Sigmoid colon (tissue), 7 donors: ENCODE results near the gene DPH3. TPM values are rescaled to one million over a fixed set of nuclear protein-coding genes. Genes with fewer than 3 reads are reported as not detected.

Experiments
- DNase-seq: peaks from one replicate; pipeline ENCODE4 v3.0.0-alpha.2; 2019
- H3K27ac ChIP-seq, 4 donors: fragments of 200-600 bp; sonication (generic); one replicate each; pipeline ENCODE4 v1.5.1; 2016 to 2019; ENCODE audit warnings: mild to moderate bottlenecking in 1 of 4
- H3K27me3 ChIP-seq, 3 donors: fragments of 200-600 bp; sonication (generic); one replicate each; pipeline ENCODE4 v1.5.1; 2019; ENCODE audit warnings: mild to moderate bottlenecking in 1 of 3
- H3K36me3 ChIP-seq, 4 donors: fragments of 200-600 bp; sonication (generic); one replicate each; pipeline ENCODE4 v1.5.1; 2016 to 2019
- H3K4me1 ChIP-seq, 4 donors: fragments of 200-600 bp; sonication (generic); one replicate each; pipeline ENCODE4 v1.5.1; 2017 to 2019
- H3K4me3 ChIP-seq, 4 donors: fragments of 200-600 bp; sonication (generic); one replicate each; pipeline ENCODE4 v1.5.1; 2017 to 2019; ENCODE audit warnings: mild to moderate bottlenecking in 2 of 4, moderate library complexity in 1 of 4
- H3K9me3 ChIP-seq, 4 donors: fragments of 200-600 bp in 3 of 4; sonication (generic) in 3 of 4; one replicate each; pipeline versions ENCODE4 v1.5.1 to v1.6.1; 2013 to 2019
- CTCF ChIP-seq, 4 experiments: fragments of 450-650 bp in 3 of 4; fragments of 200-600 bp in 1 of 4; IDR thresholded peaks; one replicate each; pipeline ENCODE4 v1.5.1; 2016 to 2019; ENCODE audit warnings: antibody characterized with exemption in 4 of 4, mild to moderate bottlenecking in 3 of 4, moderate library complexity in 2 of 4
- EP300 ChIP-seq, 4 donors: sonication (generic); formaldehyde crosslinking; IDR thresholded peaks; one replicate each; pipeline ENCODE4 v1.6.1; 2017; ENCODE audit warnings: antibody characterized with exemption in 4 of 4
- POLR2A ChIP-seq, 2 donors: fragments of 450-650 bp; IDR thresholded peaks; one replicate each; pipeline ENCODE4 v1.6.1; 2016; ENCODE audit warnings: antibody characterized with exemption in 2 of 2, mild to moderate bottlenecking in 2 of 2, moderate library complexity in 2 of 2
- POLR2AphosphoS5 ChIP-seq, 4 donors: sonication (generic); formaldehyde crosslinking; IDR thresholded peaks; one replicate each; pipeline ENCODE4 v1.6.1; 2017; ENCODE audit warnings: antibody characterized with exemption in 4 of 4
- WGBS, 2 donors: extraction: QIAGEN DNeasy Blood & Tissue Kit; methylation state at CpG; one replicate each; pipeline ENCODE4 v1.1.7; 2013; 5-methylcytosine and 5-hydroxymethylcytosine counted together
- intact Hi-C: fragments of 100-400 bp; cut with DNase I; formaldehyde crosslinking; loops from one replicate; pipeline ENCODE4 v1.15.1; 2023
- polyA plus RNA-seq, 3 donors: library from polyadenylated mRNA; stranded (reverse); fragments of 200-250 nt; gene quantifications; one replicate each; pipeline ENCODE4 v1.2.3, GENCODE V29; 2013
- total RNA-seq, 4 donors: library from RNA; depleted of rRNA; stranded (reverse); fragments of >200 nt; gene quantifications; one replicate each; pipeline ENCODE4 v1.1.0, GENCODE V29; 2016
- donor health status: healthy with polysubstance abuse.
- donor health status: Bipolar disorder and iron deficiency.
- donor health status: healthy.

The DPH3 gene
- total and polyA plus RNA-seq, 7 donors: 14.6 to 30.1 (median 24.3) TPM

DNA sequence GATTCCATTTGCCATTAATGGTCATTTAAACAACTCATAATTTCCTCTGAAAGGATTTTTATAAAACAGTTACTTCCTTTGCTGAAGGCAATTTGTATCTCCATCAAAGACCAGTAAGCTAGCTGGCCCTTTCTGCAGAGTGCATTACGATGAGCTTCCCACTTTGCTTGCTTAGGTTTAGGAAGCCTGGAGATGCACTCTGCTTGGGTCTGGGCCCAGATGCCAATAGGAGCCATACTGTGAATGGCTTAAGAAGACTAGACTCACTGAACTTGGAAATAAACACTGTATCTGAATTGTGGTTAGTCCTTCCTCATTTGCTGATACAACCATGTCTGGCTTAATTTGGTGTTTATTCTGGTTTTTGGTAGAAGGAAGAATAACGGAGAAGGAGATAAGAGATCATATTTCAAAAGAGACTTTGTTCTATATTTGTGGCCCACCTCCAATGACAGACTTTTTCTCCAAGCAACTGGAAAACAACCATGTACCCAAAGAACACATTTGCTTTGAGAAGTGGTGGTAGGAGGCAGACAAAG lies 38.4 kb upstream of the DPH3 start:
- Histone ChIP-seq H3K36me3 (peaks cover 0 to 46% (median 7%) of the 10 kb centered on the region in 4 donors), H3K4me1 (peaks cover 0 to 12% (median 9%) of the 10 kb centered on the region in 4 donors), H3K27me3 (no peaks in the 10 kb centered on the region), H3K27ac (no peak overlapping the region), H3K4me3 (no peak overlapping the region), H3K9me3 (no peaks in the 10 kb centered on the region)
- TF ChIP-seq EP300 (IDR thresholded peaks at IDR 0.05) (no peak), POLR2A (IDR thresholded peaks at IDR 0.05) (no peak), CTCF (IDR thresholded peaks at IDR 0.05) (no peak), POLR2AphosphoS5 (IDR thresholded peaks at IDR 0.05) (no peak)
- DNase-seq: no peak
- WGBS, 2 donors: 61 to 67% methylated on average over 2 of the region's 2 CpGs
- intact Hi-C loops: no loop called here

DNA sequence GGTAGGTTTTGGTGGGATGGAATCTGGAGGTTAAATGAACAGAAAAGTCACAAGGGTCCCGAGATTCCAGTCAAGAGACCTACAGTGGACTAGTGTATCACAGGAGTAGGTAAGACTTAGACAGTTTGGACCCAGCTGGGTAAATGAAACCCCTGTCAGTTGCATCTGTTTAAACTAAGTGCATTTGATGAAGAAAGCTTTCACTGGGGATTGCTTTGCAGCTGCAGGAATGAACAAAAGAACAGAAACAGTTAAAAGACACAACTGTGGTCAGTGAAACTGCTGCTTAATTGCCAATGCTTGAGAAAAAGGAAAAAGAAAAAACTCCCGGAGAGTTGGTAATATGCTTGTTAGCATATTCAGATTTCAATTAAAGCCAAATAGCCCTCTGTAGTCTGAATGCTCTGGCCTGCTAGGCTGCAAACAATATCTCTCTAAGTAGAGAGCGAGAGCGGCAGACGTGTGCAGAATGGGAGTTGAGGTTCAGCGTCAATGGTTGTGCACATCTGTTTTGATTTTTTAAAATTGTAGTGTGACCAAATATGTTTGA lies 37.4 kb upstream of the DPH3 start:
- intact Hi-C loops: no loop called here
- H3K27ac ChIP-seq: no peak overlapping the region
- 68 to 89% methylated on average over 6 of the region's 6 CpGs for WGBS, 2 donors
- no peaks in the 10 kb centered on the region for H3K27me3 ChIP-seq
- TF ChIP-seq EP300 (IDR thresholded peaks at IDR 0.05): no peak
- TF ChIP-seq POLR2A (IDR thresholded peaks at IDR 0.05): no peak
- no peak for TF ChIP-seq CTCF (IDR thresholded peaks at IDR 0.05)
- no peak for TF ChIP-seq POLR2AphosphoS5 (IDR thresholded peaks at IDR 0.05)
- DNase-seq: no peak
- H3K4me1 ChIP-seq: peaks cover 0 to 14% (median 12%) of the 10 kb centered on the region in 4 donors
- peaks cover 0 to 46% (median 7%) of the 10 kb centered on the region in 4 donors for H3K36me3 ChIP-seq
- H3K9me3 ChIP-seq: no peaks in the 10 kb centered on the region
- no peak overlapping the region for H3K4me3 ChIP-seq

DNA sequence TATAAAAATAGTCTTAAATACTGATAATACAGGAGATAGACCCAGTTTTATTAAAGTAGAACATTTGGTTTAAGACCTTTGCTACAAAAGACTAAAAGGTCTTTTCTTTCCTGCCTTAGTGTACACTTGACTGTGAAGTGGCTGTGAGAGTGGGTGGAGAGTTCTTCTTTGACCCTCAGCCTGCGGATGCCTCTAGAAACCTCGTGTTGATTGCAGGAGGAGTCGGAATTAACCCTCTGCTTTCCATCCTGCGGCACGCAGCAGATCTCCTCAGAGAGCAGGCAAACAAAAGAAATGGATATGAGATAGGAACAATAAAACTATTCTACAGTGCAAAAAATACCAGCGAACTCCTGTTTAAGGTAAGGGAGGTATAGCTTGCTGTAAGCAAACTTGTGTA lies 36.8 kb upstream of the DPH3 start:
- H3K27ac ChIP-seq: no peak overlapping the region
- H3K36me3 ChIP-seq: peaks cover 0 to 48% (median 7%) of the 10 kb centered on the region in 4 donors
- TF ChIP-seq CTCF (IDR thresholded peaks at IDR 0.05): no peak
- no peak for TF ChIP-seq EP300 (IDR thresholded peaks at IDR 0.05)
- no peak for TF ChIP-seq POLR2AphosphoS5 (IDR thresholded peaks at IDR 0.05)
- no peak for TF ChIP-seq POLR2A (IDR thresholded peaks at IDR 0.05)
- intact Hi-C loops: no loop called here
- H3K9me3 ChIP-seq: no peaks in the 10 kb centered on the region
- 52 to 69% methylated on average over 6 of the region's 6 CpGs for WGBS, 2 donors
- peaks cover 0 to 14% (median 12%) of the 10 kb centered on the region in 4 donors for H3K4me1 ChIP-seq
- no peaks in the 10 kb centered on the region for H3K27me3 ChIP-seq
- DNase-seq: no peak
- H3K4me3 ChIP-seq: no peak overlapping the region

- DNase-seq: no peak
- H3K4me1 ChIP-seq: peaks cover 0 to 14% (median 12%) of the 10 kb centered on the region in 4 donors
- no peaks in the 10 kb centered on the region for H3K27me3 ChIP-seq
- peaks cover 0 to 49% (median 7%) of the 10 kb centered on the region in 4 donors for H3K36me3 ChIP-seq
- H3K27ac ChIP-seq: no peak overlapping the region
- H3K9me3 ChIP-seq: no peaks in the 10 kb centered on the region
- 68 to 89% methylated on average over 2 of the region's 2 CpGs for WGBS, 2 donors
- H3K4me3 ChIP-seq: no peak overlapping the region
- intact Hi-C loops: no loop called here
- TF ChIP-seq EP300 (IDR thresholded peaks at IDR 0.05) (no peak), POLR2AphosphoS5 (IDR thresholded peaks at IDR 0.05) (no peak), CTCF (IDR thresholded peaks at IDR 0.05) (no peak), POLR2A (IDR thresholded peaks at IDR 0.05) (no peak)
These were observed 36.2 kb upstream of the DPH3 start for GRCh38 chr3:16300881-16301359.
